Heart left ventricle (tissue), 13 donors: Measurements from ENCODE around the gene SLC9A7.

ENCODE experiments used
- POLR2A ChIP-seq, 2 donors: fragments of 450-650 bp; IDR thresholded peaks; one replicate each; pipeline ENCODE4 v1.6.1; 2017; ENCODE audit warnings: antibody characterized with exemption in 2 of 2, mild to moderate bottlenecking in 2 of 2, moderate library complexity in 2 of 2
- TF ChIP-seq, protein P1 (sequence below), 12 donors: fragments of 200-600 bp; sonication (generic) in 4 of 12; IDR thresholded peaks; one replicate each; pipeline versions ENCODE4 v1.5.0 to v1.8.0; 2018 to 2022; ENCODE audit warnings: antibody characterized with exemption in 12 of 12, mild to moderate bottlenecking in 5 of 12
- donor health status: ischemic (EF 13 %, LVEDD 7.1; RV severe dilation, severe dysfunction).
- donor health status: DM: no; HTN: yes; CAD: no.
- donor health status: DM: no; HTN: no; CAD: no.
- donor health status: ischemic (EF 25% LVEDD 6.9; RV normal size, moderate dysfunction).
- donor health status: ischemic (EF 25% LVEDD 5.7; RV mildly dilated, moderate dysfunction).
- donor health status: ischemic (EF 35%, LVEDD 5.7; RV mildly dilated, moderate dysfunction).
- donor health status: nonischemic (EF 11% LVEDD 7.7; RV severe dilation, severe dysfunction).
- donor health status: DM: yes; HTN: yes; CAD: no.
- donor health status: PGD.
- donor health status: ischemic (EF 29% LVEDD 5.4; RV normal size, mild dysfunction).
- donor health status: nonischemic (EF 23%, LVEDD 6.1; RV moderate dilation, normal function).

GRCh38 chrX:46627711-46628419 is 131.1 kb downstream of the SLC9A7 start:
- TF ChIP-seq, protein P1, sequence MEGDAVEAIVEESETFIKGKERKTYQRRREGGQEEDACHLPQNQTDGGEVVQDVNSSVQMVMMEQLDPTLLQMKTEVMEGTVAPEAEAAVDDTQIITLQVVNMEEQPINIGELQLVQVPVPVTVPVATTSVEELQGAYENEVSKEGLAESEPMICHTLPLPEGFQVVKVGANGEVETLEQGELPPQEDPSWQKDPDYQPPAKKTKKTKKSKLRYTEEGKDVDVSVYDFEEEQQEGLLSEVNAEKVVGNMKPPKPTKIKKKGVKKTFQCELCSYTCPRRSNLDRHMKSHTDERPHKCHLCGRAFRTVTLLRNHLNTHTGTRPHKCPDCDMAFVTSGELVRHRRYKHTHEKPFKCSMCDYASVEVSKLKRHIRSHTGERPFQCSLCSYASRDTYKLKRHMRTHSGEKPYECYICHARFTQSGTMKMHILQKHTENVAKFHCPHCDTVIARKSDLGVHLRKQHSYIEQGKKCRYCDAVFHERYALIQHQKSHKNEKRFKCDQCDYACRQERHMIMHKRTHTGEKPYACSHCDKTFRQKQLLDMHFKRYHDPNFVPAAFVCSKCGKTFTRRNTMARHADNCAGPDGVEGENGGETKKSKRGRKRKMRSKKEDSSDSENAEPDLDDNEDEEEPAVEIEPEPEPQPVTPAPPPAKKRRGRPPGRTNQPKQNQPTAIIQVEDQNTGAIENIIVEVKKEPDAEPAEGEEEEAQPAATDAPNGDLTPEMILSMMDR (IDR thresholded peaks at IDR 0.05), result no peak
- no peak for TF ChIP-seq POLR2A (IDR thresholded peaks at IDR 0.05)
